Stimulated activated CD4-positive, alpha-beta T cell treated with anti-CD3 and anti-CD28 coated beads, Interleukin-12 subunit alpha, Interleukin-12 subunit beta, amount 100 ng/mL, for 4 hours (primary cell): Measurements from ENCODE around the gene TNFSF8.

Experiments
- DNase-seq: peaks from one replicate; pipeline ENCODE4 v3.0.0-alpha.2; 2020

TNFSF8 gene

GRCh38 chr9:114935119-114935518 lies 4.7 kb upstream of the TNFSF8 start:
- no peak for DNase-seq

- DNase-seq, result no peak
Observed at GRCh38 chr9:114932502-114932901, 2.1 kb upstream of the TNFSF8 start.

GRCh38 chr9:114931407-114931806 lies 1.0 kb upstream of the TNFSF8 start:
- DNase-seq, result no peak

- no peak for DNase-seq
Observed at GRCh38 chr9:114929201-114929600, 1.2 kb downstream of the TNFSF8 start.

GRCh38 chr9:114928671-114929070 lies 1.7 kb downstream of the TNFSF8 start:
- no peak for DNase-seq

GRCh38 chr9:114928136-114928535 lies 2.3 kb downstream of the TNFSF8 start:
- no peak for DNase-seq

GRCh38 chr9:114925672-114926071 lies 4.7 kb downstream of the TNFSF8 start:
- DNase-seq, result no peak

- DNase-seq, result no peak
Observed at GRCh38 chr9:114925039-114925438, 5.4 kb downstream of the TNFSF8 start.

- no peak for DNase-seq
Observed at GRCh38 chr9:114924327-114924726, 6.1 kb downstream of the TNFSF8 start.

- DNase-seq, result no peak
Observed at GRCh38 chr9:114923918-114924317, 6.5 kb downstream of the TNFSF8 start.

GRCh38 chr9:114921171-114921570 lies 9.2 kb downstream of the TNFSF8 start:
- DNase-seq, result no peak

GRCh38 chr9:114919611-114920010 lies 10.8 kb downstream of the TNFSF8 start:
- DNase-seq, result no peak

GRCh38 chr9:114916481-114916880 lies 13.9 kb downstream of the TNFSF8 start:
- no peak for DNase-seq

GRCh38 chr9:114914139-114914538 lies 16.3 kb downstream of the TNFSF8 start:
- DNase-seq, result no peak

GRCh38 chr9:114913656-114914055 lies 16.7 kb downstream of the TNFSF8 start:
- no peak for DNase-seq

- DNase-seq, result no peak
Observed at GRCh38 chr9:114913217-114913616, 17.2 kb downstream of the TNFSF8 start.

- no peak for DNase-seq
Observed at GRCh38 chr9:114911167-114911821, 19.1 kb downstream of the TNFSF8 start.

GRCh38 chr9:114910541-114910940 lies 19.9 kb downstream of the TNFSF8 start:
- no peak for DNase-seq

- no peak for DNase-seq
Observed at GRCh38 chr9:114909661-114910060, 20.7 kb downstream of the TNFSF8 start.

GRCh38 chr9:114908805-114909448 lies 21.5 kb downstream of the TNFSF8 start:
- DNase-seq, result no peak

GRCh38 chr9:114908104-114908622 lies 22.2 kb downstream of the TNFSF8 start:
- DNase-seq, result no peak

- DNase-seq, result no peak
Observed at GRCh38 chr9:114906922-114907571, 23.3 kb downstream of the TNFSF8 start.

- no peak for DNase-seq
Observed at GRCh38 chr9:114905170-114905940, 25.0 kb downstream of the TNFSF8 start.
